Measurements from ENCODE around the gene CAND2.

DNA sequence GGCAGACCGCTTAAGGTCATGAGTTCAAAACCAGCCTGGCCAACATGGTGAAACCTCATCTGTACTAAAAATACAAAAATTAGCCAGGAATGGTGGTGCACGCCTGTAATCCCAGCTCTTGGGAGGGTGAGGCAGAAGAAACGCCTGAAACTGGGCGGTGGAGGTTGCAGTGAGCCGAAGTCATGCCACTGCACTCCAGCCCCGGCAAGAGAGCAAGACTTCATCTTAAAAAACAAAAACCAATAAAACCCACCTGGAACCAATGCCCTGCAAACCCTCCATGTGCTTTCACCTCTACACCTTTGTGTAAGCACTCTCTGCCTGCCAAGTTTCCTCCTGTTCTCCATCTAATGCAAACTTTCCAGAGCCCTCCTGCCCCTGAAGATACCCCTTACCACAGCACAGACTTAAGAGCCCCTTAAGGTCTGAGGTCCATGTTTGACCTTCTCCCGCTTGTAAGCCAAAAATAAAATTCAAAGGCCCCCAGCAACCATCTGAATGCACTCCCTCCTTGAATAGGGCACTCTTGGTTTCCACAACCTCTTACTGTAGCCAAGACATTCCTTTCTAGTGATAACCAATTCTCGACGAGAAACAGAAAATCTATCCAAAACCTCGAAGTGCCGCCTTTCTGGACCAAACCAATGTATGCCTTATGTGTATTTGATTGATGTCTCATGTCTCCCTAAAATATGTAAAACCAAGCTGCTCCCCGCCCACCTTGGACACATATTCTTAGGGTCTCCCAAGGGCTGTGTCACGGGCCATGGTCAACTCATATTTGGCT, 41.9 kb downstream of the CAND2 start:
- TF ChIP-seq CTCF (IDR thresholded peaks at IDR 0.05) (no peak), ZFX (IDR thresholded peaks at IDR 0.05; ENCODE audit: borderline replicate concordance) (no peak)
